ENCODE results near the gene PEAR1.

Gene PEAR1

DNA sequence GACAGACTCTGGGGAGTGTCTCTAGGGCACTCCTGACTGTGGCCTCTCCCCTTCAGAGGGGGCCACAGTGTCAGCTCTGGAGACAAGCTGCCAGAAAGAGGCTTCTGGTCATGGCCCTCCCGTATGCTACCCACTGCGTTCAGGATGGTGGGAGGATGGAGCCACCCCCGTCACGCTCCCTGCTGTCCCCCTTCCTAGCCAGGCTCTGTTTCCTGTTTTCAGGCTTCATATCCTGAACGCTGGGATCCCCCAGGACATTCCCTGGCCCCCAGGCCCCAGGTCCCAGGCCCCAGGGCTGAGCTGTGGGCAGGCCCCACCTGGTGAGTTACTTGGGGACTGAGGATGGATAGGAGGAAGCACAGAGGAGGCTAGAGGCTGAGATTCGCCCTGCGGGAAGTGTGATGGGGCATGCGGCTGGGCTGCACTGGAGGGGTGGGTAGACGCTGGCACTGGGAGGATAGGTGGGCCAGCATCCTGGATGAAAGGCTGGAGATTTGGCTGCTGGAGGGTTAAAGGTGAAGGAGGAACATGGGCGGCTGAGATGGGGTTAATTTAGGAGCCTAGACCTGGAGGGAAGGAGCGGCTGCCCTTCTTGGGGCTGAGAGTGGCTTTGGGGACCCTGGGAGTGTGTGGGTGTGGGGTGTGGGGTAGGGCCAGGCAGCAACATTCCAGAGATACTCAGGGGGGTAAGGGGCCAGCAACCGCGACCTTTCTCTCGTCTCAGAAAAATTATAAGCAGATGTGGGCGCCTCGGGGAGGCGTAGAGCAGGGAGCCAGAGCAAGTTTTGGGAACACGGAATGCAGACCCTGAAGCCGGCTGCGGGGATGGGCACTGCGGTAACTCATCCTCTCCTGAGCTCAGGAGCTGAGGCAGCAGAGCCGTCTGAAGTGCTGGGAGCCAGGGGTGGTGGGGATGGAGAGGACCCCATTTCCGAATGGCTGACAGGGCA, 8.7 kb downstream of the PEAR1 start:
- TF ChIP-seq, protein P1, sequence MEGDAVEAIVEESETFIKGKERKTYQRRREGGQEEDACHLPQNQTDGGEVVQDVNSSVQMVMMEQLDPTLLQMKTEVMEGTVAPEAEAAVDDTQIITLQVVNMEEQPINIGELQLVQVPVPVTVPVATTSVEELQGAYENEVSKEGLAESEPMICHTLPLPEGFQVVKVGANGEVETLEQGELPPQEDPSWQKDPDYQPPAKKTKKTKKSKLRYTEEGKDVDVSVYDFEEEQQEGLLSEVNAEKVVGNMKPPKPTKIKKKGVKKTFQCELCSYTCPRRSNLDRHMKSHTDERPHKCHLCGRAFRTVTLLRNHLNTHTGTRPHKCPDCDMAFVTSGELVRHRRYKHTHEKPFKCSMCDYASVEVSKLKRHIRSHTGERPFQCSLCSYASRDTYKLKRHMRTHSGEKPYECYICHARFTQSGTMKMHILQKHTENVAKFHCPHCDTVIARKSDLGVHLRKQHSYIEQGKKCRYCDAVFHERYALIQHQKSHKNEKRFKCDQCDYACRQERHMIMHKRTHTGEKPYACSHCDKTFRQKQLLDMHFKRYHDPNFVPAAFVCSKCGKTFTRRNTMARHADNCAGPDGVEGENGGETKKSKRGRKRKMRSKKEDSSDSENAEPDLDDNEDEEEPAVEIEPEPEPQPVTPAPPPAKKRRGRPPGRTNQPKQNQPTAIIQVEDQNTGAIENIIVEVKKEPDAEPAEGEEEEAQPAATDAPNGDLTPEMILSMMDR (IDR thresholded peaks at IDR 0.05; ENCODE audit: extremely low read depth, insufficient read depth, missing control alignments) = no peak
- in situ Hi-C loops (cut with MboI; ENCODE audit: low pct_unique_long_range_greater_than_20kb, low sequenced_read_pairs, unreplicated experiment) = no loop called here
- no peak for DNase-seq (ENCODE audit: low spot score)

DNA sequence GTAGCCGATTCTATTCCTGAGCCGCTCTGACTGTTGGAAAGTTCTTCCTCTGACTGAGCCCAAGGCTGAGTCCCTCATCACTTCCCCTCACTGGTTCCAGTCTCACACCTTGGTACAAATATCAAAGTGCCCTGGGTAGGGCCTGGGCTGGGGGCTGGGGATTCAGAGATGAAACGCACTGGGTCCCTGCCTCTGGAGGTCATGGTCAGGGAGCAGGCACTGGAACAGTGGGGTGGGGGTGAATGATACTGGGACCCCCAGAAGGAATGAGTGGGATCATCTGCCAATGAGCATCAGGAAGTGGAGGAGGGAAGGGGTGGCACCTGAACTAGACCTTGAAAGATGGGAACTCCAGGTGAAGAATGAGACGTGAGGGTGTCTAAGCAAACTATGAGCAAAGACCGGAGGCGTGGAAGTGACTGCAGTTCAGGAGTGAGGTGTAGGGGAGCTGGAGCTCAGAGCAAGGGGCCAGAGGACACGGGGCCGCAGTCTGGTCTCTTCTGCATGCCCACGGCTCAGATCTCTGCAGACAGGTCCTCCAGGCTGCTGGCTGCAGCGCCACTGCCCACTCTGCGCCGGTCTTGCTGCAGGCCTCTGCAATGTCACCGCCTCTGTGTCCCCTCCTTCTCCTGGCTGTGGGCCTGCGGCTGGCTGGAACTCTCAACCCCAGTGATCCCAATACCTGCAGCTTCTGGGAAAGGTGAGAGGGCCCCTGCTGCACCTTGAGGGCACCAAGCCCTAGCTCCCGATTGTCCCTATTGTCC, 10.0 kb downstream of the PEAR1 start:
- no peak for DNase-seq (ENCODE audit: low spot score)

DNA sequence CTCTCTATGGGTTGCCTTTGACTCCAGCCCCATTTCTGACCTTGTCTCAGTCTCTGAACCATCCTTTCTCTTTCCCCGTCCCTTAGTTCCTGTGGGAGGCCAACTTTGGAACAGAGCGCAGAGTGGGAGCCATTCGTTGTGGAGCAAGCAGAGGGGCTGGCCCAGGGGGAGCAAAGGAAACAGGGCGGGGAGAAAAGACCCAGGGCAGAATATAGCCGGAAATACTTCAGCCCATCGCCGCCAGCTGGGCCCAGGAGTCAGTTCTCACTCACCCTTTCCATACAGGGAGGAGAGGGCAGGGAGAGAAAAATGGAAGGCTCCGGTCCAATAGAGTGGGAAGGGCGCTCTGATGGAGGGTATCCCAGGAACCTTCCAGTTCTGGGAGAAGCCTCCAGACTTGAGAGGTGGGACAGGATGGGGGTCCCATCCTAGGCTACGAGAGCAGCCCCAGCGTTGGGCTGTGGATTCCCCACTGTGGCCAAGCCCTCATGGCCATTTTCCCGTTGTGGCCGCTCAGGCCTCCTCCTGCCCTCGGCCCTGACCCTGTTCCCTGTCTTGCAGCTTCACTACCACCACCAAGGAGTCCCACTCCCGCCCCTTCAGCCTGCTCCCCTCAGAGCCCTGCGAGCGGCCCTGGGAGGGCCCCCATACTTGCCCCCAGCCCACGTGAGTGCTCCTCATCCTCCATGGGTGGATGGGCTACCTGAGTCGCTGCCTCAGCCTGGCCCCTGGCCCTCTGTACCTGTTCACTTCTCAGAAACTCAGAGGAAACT, 10.9 kb downstream of the PEAR1 start:
- TF ChIP-seq, protein P1 (IDR thresholded peaks at IDR 0.05; ENCODE audit: extremely low read depth, insufficient read depth, missing control alignments) = no peak
- no peak for DNase-seq (ENCODE audit: low spot score)
- in situ Hi-C loops (cut with MboI; ENCODE audit: low pct_unique_long_range_greater_than_20kb, low sequenced_read_pairs, unreplicated experiment) = no loop called here

More for the DNA sequence above, 10.0 kb downstream of the PEAR1 start:
- TF ChIP-seq, protein P1 (IDR thresholded peaks at IDR 0.05; ENCODE audit: extremely low read depth, insufficient read depth, missing control alignments) = no peak
- in situ Hi-C loops (cut with MboI; ENCODE audit: low pct_unique_long_range_greater_than_20kb, low sequenced_read_pairs, unreplicated experiment) = no loop called here

DNA sequence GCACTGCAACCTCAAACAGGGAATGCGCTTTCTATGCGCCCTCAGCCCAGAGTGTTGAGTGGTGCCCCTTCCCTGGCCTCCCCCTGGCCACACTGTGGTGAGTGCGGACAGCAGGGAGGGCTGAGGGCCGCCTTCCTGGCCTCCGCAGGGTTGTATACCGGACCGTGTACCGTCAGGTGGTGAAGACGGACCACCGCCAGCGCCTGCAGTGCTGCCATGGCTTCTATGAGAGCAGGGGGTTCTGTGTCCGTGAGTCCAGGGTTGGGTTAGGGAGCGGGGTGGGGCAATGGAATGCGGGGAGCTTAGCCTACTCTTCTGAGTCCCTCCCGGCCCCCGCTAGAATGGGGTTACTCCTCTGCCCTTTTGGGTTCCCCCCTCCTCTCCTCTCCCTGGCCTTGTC, 11.7 kb downstream of the PEAR1 start:
- TF ChIP-seq, protein P1 (IDR thresholded peaks at IDR 0.05; ENCODE audit: extremely low read depth, insufficient read depth, missing control alignments) = no peak
- in situ Hi-C loops (cut with MboI; ENCODE audit: low pct_unique_long_range_greater_than_20kb, low sequenced_read_pairs, unreplicated experiment) = no loop called here
- DNase-seq (ENCODE audit: low spot score) = no peak

DNA sequence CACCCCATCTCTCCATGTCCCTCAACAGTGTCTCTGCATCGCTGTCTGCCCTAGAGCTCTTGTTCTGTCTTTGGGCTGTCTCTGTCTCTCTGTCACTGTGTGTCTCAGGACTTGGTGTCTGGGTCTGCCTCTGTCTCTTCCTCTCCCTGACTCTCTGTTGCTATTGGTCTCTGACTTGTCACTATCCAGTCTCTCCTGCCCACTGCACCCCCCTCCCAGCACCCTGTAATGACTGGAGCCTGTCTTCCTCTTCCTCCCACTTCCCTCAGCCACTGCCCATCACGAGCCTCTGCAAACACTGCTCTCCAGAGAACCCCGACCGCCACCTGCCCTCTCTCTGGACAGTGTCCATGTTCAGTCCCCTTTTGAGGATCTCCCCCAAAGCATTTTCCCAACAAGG, 12.1 kb downstream of the PEAR1 start:
- in situ Hi-C loops (cut with MboI; ENCODE audit: low pct_unique_long_range_greater_than_20kb, low sequenced_read_pairs, unreplicated experiment) = no loop called here
- TF ChIP-seq, protein P1 (IDR thresholded peaks at IDR 0.05; ENCODE audit: extremely low read depth, insufficient read depth, missing control alignments) = no peak
- DNase-seq (ENCODE audit: low spot score) = no peak
